Hindlimb muscle (tissue), 1 donor: Measurements from ENCODE around the gene CREG1. TPM values are rescaled to one million over a fixed set of nuclear protein-coding genes. Genes with fewer than 3 reads are reported as not detected.
"Not testable (repeated sequence)": the region's sequence is repeated elsewhere in the genome, so short reads cannot be mapped to it uniquely, and the experiment has no call there.

Experiments
- DNase-seq: peaks from one replicate; pipeline ENCODE4 v3.0.0-alpha.2; 2013
- polyA plus RNA-seq: library from polyadenylated mRNA; unstranded; fragments of 120-200 nt; gene quantifications from one replicate; pipeline ENCODE4 v1.2.1, GENCODE V29; 2013; ENCODE audit not compliant: insufficient read length

Gene CREG1
- polyA plus RNA-seq = 28.6 TPM

DNA sequence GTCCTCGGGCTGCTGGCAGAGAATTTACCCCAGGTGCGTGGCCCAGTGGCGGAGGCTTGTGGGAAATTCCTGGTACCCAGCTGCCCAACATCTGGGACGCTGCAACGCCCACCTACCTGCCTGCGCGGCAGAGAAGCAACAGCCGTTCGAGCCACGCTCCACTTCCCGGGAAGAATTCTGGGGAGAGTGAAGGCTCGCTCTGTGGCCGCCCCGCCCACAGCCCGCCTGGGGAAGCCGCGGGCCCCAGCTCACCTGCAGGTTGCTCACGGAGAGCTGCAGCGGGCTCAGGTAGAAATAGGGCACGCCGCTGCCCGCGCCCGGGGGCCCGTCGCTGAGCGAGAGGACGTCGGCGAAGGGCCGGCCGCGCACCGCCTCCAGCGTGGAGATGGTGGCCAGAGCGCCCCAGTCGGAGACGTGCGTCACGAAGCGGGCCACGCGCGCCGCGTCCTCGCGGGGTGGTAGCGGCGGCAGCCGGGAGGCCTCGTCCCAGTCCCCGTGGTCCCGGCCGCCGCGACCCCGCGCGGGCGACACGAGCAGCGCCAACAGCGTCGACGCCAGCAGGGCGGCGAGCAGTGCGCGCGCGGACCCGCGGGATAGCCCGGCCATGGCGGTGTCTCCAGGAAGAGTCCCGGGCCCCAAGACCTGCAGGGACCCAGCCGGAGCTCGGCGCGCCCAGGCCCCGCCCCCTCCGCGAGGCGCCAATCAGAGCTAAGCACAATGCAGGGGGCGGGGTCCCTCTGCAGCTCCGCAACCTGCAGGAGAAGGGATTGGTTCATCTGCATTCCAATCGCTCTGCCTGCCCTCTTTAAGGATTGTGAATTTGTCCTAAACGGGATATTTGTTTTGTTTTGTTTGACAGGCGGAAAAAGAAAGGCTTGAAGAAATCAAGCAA lies at the start of gene CREG1:
Gene CREG1 (minus strand): TSS at position 627 of the 892 bp plus-strand sequence.
- DNase-seq = peak; percentile 93

DNA sequence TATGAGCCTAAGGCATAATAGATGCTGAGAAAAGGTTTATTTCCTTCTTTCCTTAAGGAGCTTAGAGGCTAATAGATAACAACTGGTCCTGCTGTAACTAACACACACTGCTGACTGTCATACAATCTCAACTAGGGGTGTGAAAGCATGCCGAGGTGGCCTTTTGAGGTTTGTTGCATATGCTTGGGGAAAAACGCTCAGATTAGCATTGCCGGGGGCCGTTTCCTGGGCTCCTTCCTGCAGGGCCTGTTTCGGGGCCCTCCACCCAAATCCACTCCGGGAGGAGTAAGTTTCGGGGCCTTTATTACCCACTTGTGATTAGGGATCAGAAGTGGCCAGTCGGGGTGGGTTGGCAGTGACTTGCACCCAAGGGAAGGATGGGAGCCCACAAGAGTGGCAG lies 49.3 kb upstream of the CREG1 start:
- no peak for DNase-seq

DNA sequence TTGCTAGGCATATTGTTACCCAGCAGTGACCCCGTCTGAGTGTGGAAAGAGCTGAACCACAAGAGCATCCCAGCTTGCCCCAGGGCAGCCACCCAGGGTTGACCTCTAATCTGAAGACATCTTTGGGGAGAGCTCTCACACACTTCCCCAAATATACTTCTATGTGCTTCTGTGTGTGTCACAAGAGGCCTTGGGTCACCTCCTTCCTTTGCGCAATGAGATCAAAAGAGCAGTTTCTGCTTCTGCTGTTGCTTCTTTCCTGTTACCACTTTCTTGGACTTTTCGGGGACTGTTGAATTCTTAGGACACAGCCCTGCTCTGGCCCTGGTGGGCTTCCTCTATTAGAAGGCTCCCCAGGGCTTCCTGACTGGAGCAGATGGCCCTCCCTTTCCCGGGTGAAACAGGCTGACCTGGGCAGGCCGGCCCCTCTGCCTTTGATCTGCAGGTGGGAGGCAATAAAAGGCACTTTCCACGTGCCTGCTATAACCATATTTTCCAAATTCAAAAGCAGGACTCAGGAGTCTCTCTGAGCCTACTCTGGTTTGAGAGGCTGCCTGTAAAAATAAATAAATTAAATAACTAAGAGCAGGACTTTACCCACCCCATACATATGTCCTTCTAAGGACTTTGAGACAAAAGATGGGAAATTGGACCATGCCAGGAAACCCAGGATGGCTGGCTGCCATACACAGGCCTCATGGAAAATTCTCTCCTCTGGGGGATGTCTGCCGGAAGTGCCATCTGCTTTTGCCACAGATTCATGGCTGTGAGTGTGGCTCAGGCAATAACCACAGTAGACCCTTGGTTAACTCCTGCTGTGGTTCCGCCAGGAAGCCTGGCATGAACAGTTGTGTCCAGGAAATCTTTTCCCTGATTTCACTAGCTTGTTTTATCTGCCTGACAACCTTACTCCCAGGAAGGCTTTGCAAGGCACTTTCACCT lies 48.2 kb upstream of the CREG1 start:
- DNase-seq = peak; percentile 20

DNA sequence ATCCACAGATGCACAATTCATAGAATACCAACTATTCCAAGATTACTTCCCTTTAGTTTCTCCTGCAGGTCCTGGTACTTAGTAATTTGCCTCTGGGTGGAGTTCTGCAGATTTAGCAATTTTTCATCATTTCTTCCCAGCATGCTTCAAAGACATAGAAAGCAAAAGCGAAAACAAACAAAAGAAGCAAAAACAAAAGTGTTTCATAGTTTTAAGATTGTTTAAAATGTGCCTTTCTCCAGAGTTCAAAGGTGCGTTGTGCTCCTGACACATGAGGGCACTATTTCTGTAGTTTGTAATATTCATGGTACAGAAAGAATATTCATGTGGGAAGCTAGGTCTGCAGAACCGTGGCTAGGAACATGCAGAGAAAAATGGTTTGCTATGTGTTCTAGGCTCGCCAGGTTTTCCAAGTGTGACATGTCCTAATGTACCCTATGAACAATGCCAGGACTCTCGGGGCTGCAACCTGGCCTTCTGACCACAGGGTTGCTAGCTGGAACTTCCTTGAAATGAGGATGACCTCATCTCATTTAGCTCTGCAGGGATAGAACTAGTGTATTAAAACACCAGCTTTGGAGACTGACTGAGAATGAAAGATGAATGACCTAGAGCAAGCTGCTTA lies 46.5 kb upstream of the CREG1 start:
- DNase-seq = peak; percentile 47

DNA sequence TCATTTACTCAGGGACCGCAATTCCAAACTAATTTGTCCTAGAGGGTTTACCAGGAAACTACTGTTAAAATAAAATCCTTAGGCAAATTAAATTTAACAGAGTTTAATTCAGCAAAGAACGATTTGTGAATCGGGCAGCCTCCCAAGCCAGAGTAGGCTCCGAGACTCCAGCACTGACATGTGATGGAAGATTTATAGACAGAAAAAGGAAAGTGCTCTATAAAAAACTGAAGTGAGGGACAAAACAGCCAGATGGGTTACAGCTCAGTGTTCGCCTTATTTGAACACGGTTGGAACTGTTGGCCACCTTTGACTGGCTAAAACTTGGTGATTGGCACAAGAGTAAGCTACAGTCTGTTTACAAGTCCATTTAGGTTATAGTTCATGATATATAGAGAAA lies 41.3 kb upstream of the CREG1 start:
- no peak for DNase-seq

DNA sequence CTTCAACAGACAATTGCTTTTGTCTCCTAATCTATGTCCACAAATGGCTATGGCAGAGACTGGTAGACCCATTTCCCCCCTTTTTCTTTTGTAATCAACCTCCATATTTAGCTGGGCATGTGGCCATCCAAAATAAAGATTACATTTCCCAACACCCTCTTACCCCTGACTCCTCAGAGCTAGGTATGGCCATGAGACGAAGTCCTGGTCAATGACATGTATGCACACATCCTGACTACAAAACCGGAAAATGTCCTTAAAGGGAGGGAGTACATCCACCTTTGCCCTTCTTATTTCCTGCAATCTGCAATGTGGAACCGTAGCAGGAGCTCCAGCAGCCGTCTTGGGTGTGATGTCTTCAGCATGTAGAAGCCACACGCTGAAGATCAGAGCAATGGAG lies 40.3 kb upstream of the CREG1 start:
- DNase-seq = no peak

DNA sequence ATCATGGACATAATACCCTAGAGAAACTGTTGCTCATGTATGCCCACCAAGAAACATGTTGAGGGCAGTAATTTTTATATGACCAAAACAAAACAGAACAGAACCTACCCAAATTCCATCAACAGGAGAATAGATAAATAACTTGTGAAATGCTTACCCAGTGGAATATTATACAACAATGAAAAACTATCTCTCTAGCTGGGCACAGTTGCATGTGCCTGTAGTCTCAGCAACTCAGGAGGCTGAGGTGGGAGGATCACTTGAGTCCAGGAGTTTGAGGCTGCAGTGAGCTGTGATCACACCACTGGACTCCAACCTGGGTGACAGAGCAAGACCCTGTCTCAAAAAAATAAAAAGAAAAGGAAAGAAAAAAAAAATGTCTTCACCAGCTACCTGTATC lies 38.9 kb upstream of the CREG1 start:
- no peak for DNase-seq

DNA sequence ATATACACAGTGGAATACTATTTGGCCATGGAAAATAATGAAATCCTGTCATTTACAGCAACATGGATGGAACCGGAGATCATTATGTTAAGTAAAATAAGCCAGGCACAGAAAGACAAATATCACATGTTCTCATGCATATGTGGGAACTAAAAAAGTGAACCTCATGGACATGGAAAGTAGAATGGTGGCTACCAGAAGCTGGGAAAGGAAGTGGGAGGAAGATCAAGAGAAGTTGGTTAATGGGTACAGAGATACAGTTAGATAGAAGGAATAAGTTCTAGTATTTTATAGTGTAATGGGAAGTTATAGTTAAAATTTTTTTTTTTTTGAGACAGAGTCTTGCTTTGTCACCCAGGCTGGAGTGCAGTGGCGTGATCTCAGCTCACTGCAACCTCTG lies 34.8 kb upstream of the CREG1 start:
- no peak for DNase-seq

DNA sequence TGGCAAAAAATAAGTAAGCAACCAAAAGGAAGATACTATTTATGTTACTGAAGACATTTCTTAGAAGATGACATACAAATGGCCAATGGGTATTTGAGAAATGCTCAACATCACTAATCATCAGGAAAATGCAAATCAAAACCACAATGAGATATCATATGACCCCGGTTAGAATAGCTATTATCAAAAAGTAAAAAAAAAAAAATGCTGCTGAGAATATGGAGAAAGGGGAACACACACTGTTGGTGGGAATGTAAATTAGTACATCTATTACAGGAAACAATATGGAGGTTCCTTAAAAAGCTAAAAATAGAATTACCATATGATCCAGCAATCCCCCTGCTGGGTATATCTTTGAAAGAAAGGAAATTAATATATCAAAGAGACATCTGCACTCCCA lies 34.3 kb upstream of the CREG1 start:
- DNase-seq = no peak

DNA sequence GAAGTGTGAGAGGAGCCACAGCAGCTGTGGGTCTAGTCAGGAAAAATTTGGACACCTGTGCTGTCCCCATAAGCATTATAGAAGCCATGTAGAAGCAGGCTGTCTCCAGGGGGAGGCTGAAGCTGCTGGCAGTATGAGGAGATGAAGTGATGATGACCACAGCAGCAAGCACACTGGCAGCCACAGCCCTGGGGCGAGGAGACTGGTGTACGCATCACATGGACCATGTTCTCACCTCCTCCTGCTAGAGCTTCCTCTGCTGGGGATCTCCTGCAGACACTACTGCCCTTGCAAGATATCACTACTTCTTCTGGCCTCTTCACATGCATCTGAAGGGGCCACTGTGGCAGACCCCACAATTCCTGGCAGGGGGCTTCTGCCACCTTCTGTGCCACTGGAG lies 33.8 kb upstream of the CREG1 start:
- DNase-seq = no peak

DNA sequence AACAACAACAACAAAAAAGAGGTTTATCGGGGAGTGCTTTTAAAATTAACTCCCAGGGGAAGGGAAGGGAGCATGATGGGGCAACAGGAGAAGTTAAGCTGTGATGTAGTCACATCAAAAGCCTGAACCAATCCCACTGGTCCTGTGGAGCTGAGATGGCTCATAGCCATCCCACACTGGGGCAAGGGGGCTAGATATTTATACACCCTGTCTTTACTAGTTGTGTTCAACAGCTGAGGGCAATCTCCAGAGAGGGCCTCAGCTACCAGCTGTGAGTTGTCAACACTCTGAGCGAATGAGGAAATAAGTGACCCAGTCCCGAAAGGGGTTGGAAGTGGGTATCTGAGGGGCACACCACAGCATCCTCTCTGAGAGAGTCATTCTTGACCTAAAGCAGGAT lies 31.0 kb upstream of the CREG1 start:
- DNase-seq = no peak

DNA sequence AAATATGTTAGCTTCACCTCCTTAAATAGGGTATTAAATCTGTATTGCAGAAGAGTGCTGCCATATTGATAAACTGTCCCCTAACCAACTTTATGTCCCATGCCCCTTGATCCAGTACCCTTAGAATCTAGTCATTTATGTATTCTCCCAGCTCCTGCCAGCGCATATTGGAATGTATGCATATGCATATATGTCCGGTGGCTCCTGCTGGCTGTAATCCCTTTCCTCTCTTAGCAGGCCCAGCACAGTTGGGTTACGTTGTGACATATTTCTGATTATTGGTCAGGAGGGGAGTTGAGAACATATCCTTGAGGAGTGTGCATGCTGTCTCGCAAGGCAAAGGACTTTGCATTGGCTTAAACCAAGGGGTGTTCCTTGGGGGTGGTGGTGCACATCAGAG lies 29.2 kb upstream of the CREG1 start:
- no peak for DNase-seq

DNA sequence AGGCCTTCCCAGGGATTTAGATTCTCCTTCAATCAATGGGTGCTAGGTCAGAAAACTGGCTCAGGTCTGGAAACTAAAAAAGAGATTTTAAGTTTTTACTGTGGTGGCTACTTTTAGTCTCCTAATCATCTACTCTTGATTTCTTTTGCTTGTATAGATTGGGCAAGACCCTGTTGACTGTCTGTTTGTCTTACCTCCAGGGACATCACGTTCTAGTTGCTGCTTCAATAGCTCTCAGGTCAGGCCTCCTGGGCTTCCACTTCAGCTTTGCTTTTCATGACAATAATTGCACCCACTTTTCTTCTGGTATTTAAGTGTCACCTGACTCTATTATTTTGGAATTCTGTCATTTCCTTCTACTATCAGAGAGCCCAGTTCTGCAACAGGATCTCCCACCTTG lies 28.5 kb upstream of the CREG1 start:
- DNase-seq = no peak

DNA sequence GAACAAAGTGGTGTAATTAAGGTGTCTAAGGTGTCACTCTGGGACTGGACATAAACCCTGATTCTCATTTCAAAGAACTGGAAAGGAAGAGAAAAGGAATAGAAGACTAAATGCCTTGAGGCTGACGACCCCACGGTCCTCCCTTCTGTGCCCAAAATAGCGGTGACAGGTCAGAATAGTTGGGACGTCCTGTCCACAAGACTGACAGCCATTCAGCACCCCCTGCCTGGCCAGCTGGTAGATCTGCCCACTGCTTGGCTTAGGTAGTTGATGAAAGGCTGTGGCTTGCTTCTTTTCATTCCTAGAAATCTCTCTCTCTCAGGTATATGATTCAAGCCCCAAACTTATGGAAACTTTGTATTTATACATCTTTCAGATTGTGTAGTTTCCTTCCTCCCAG lies 26.4 kb upstream of the CREG1 start:
- DNase-seq = no peak

DNA sequence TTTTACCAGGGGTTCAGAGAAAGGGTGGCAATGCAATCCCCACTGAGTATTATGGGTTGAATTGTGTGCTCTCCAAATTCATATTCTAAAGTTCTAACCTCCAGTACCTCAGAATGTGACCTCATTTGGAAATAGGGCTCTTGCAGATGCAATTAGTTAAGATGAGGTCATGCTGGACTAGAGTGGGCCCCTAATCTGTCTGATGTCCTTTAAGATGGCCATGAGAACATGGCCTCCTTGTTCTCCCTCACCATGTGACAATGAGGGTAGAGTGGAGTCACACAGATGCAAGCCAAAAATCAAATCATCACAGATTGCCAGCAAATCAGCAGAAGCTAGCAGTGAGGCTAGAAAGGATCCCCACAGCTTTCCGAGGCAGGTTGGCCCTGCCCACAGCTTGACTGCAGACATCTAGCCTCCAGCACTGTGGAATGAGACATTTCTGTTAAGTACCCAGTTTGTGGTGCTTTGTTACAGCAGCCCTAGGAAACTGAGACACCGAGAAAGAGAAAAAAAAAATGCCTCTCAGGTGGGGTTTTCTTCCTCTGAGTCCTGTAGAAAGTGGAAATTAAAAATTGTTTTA lies 25.5 kb upstream of the CREG1 start:
- DNase-seq = no peak

DNA sequence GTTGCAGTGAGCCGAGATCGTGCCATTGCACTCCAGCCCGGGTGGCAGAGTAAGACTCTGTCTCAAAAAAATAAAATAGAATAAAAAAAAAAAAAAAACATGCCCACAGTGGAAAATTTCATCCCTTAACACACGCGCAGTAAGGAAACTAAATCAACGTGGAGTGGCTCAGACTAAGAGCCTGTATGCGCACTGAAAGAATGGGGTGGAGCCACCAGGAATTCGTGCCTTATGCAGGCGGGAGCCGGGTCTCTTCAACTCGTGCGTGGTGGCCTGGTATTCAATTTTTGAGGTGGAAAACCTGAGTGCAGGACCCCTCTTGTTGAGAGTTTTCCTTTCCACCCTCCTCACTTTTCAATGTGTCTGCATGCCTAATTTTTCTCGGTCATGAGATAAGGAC lies 22.1 kb upstream of the CREG1 start:
- DNase-seq = no peak

DNA sequence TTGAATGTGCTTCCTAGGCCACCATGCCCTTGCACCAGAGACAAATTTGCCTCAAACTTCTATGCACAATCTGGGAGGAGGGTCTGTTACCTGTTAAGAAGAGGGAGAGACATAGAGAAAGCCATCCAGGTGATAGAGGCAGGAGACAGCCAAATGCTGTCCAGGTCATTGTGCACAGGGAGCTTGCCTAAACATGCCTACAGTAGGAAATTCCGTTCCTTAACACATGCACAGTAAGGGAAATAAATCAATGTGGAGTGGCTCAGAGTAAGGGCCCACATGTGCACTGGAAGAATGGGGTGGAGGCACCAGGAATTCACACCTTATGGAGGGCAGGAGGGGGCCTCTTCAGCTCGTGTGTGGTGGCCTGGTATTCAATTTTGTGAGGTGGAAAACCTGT lies 19.5 kb upstream of the CREG1 start:
- DNase-seq = no peak

DNA sequence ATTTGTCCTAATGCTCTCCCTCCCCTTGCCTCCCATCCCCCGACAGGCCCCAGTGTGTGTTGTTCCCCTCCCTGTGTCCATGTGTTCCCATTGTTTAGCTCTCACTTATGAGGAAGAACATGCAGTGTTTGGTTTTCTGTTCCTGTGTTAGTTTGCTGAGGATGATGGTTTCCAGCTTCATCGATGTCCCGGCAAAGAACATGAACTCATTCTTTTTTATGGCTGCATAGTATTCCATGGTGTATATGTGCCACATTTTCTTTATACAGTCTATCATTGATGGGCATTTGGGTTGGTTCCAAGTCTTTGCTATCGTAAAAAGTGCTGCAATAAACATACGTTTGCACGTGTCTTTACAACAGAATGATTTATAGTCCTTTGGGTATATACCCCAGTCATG lies 17.1 kb upstream of the CREG1 start:
- not testable (repeated sequence) for DNase-seq

DNA sequence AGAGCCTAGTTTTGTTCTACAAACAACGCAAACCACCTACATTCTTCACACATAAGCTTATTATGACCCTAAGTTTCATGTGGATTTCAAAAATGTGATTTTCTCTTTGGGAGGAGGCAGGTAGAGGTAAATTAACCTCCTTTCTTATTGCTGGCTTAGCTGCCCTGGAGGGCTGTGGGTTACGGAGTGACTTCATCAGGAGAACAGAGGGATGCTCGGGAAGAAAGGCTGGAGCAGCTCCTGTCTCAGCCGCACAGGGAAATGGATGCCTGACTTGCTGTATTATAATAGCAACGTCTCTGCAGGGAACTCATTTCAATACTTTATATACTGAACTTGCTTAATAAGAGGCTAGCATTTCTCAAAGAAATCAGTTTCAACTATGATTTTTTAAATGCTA lies 14.1 kb upstream of the CREG1 start:
- DNase-seq = no peak

DNA sequence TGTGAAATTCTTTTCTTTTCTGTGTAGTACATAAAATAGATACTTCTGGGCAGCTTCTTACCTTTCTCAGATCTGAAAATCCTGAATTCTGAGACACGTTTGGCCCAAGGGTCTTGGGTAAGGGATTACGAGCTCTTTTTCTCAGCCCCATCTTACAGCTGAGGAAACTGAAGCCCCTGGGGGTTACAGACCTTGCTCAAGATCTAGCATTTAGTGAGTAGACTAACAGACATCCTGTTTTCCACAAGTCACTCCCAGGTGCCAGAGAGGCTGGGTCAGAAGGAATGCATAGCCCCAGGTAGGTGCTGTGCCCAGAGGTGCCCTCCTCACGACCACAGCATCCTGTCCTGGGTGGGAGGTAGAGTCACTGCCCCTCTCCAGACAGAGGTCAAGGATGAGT lies 13.2 kb upstream of the CREG1 start:
- no peak for DNase-seq

DNA sequence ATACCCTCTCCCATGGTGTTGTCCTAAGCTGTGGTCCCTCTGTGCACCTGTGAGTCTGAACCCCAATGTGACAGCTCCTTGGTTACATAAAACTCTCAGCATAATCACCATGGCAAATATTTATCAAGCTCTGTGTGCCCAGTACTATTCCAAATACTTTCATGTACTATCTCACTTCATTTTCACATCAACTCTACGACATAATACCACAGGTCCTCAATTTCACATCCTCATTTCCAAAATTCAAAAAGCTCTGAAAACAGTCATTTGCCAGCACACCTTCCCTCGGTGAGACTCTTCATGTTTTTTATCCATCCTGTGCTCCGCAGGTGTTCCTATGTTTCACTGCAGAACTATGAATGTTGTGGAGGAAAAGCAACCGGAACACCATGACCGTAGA lies 12.4 kb upstream of the CREG1 start:
- DNase-seq = no peak

DNA sequence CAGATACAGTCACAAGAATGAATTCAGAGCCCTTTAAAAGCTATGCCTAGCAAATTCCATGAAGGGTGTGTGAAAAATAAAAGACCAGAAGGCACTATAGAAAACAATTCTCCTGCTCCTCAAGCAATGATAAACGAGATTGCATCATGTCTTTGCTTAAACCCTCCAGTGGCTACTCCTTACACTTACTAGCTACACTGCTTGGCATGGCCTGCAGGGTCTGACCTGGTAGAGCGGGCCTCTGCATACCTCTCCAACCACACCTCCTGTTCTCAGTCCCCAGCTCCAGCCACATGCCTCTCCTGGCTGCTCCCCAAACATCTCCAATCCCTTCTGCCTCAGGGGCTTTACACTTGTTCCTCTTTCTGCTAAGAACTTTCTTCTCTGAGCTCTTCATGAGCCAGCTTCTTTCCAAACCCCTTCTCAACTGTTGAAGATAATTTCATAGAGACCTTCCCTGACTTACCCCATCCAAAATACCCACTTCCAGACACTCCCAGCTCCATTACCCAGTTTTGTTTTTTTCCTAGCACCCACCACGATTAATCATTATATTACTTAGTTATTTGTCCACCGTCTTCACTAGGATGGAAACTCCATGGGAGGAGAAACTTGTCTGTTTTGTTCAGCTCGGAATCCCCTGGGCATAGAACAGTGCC lies 11.2 kb upstream of the CREG1 start:
- DNase-seq = no peak
